Gastrocnemius medialis (tissue), 4 donors: ENCODE results near the gene FASLG. TPM values are rescaled to one million over a fixed set of nuclear protein-coding genes. Genes with fewer than 3 reads are reported as not detected.

ENCODE experiments used
- ATAC-seq, 2 donors: fragments of 150-250 bp; one replicate each; pipeline ENCODE4 v1.9.1; 2016
- DNase-seq, 2 donors: peaks; one replicate each; pipeline ENCODE4 v3.0.0-alpha.2; 2019
- H3K27ac ChIP-seq, 4 donors: fragments of 200-600 bp; sonication (generic); 1 replicate in 1 of 4; 2 replicates in 3 of 4; pipeline ENCODE4 v1.5.1; 2016 to 2018; ENCODE audit warnings: mild to moderate bottlenecking in 2 of 4, moderate library complexity in 1 of 4
- H3K27me3 ChIP-seq, 3 donors: fragments of 200-600 bp; sonication (generic) in 2 of 3; 1 replicate in 1 of 3; 2 replicates in 2 of 3; pipeline versions ENCODE4 v1.5.1 to v1.6.0; 2016 to 2019; ENCODE audit warnings: mild to moderate bottlenecking in 1 of 3, moderate library complexity in 1 of 3
- H3K36me3 ChIP-seq, 2 donors: fragments of 200-600 bp; sonication (generic) in 1 of 2; one replicate each; pipeline ENCODE4 v1.5.1; 2017 to 2018
- H3K4me1 ChIP-seq, 2 donors: fragments of 200-600 bp; sonication (generic) in 1 of 2; one replicate each; pipeline ENCODE4 v1.5.1; 2016 to 2017; ENCODE audit warnings: mild to moderate bottlenecking in 2 of 2
- H3K4me3 ChIP-seq, 4 donors: fragments of 200-600 bp; sonication (generic) in 3 of 4; 1 replicate in 1 of 4; 2 replicates in 3 of 4; pipeline ENCODE4 v1.5.1; 2016 to 2019; ENCODE audit warnings: mild to moderate bottlenecking in 2 of 4
- H3K9me3 ChIP-seq, 3 donors: fragments of 200-600 bp; sonication (generic) in 2 of 3; 1 replicate in 1 of 3; 2 replicates in 2 of 3; pipeline ENCODE4 v1.5.1; 2016 to 2019
- POLR2A ChIP-seq, 2 donors: fragments of 450-650 bp; IDR thresholded peaks; one replicate each; pipeline ENCODE4 v1.6.1; 2017; ENCODE audit warnings: antibody characterized with exemption in 2 of 2, mild to moderate bottlenecking in 2 of 2, moderate library complexity in 2 of 2
- in situ Hi-C, 4 donors: fragments of 200-750 bp; cut with MboI; loops; one replicate each; pipeline versions ENCODE4 v1.15.0 to v1.8.0; 2017; ENCODE audit warnings: low sequenced_read_pairs in 4 of 4
- intact Hi-C: fragments of 100-400 bp; cut with DNase I; formaldehyde crosslinking; loops from one replicate; pipeline ENCODE4 v1.15.1; 2023; ENCODE audit warnings: low total_unique reads
- total RNA-seq, 4 donors: library from RNA; depleted of rRNA; stranded (reverse); fragments of >200 nt; gene quantifications; one replicate each; pipeline versions ENCODE4 v1.1.0 to v1.2.3, GENCODE V29; 2016
- TF ChIP-seq, protein P1 (sequence below), 5 experiments: fragments of 450-650 bp in 3 of 5; fragments of 200-600 bp in 2 of 5; sonication (generic) in 2 of 5; IDR thresholded peaks in 4 of 5; conservative IDR thresholded peaks in 1 of 5; 1 replicate in 4 of 5; 2 replicates in 1 of 5; pipeline ENCODE4 v1.5.1; 2016 to 2019; ENCODE audit warnings: antibody characterized with exemption in 5 of 5, mild to moderate bottlenecking in 3 of 5, moderate library complexity in 3 of 5

The FASLG gene
- total RNA-seq, 4 donors from 2014 or later = not detected

DNA sequence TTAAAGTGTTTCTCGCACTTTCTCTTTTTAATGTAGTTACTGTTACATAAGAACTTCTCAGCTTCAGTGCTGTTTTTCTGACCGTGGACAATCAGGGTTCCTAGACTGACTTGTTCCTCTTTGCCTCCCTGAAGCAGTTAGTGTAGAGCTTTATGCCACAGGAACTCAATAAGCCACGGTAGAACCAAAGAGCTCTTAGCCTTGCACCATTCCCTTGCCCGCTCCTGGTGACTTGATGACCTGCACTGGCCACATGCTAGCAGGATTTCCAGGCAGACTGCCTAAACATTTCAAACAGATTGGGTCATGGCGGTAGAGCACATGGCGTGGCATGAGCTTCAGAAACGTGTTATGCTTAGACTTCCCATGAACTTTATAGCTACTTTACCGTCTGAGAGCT, 18.8 kb upstream of the FASLG start:
- intact Hi-C loops = no loop called here
- Histone ChIP-seq H3K4me1 (no peaks in the 10 kb centered on the region), H3K4me3 (no peak overlapping the region), H3K36me3 (no peaks in the 10 kb centered on the region), H3K27ac (no peak overlapping the region), H3K9me3 (no peaks in the 10 kb centered on the region), H3K27me3 (no peaks in the 10 kb centered on the region)
- no peak for ATAC-seq
- in situ Hi-C loops = no loop called here
- DNase-seq = no peak
- TF ChIP-seq, protein P1, sequence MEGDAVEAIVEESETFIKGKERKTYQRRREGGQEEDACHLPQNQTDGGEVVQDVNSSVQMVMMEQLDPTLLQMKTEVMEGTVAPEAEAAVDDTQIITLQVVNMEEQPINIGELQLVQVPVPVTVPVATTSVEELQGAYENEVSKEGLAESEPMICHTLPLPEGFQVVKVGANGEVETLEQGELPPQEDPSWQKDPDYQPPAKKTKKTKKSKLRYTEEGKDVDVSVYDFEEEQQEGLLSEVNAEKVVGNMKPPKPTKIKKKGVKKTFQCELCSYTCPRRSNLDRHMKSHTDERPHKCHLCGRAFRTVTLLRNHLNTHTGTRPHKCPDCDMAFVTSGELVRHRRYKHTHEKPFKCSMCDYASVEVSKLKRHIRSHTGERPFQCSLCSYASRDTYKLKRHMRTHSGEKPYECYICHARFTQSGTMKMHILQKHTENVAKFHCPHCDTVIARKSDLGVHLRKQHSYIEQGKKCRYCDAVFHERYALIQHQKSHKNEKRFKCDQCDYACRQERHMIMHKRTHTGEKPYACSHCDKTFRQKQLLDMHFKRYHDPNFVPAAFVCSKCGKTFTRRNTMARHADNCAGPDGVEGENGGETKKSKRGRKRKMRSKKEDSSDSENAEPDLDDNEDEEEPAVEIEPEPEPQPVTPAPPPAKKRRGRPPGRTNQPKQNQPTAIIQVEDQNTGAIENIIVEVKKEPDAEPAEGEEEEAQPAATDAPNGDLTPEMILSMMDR (IDR thresholded peaks at IDR 0.05 in 4 of 5, conservative IDR thresholded peaks at IDR 0.05 in 1 of 5) = no peak
- no peak for TF ChIP-seq POLR2A (IDR thresholded peaks at IDR 0.05)

DNA sequence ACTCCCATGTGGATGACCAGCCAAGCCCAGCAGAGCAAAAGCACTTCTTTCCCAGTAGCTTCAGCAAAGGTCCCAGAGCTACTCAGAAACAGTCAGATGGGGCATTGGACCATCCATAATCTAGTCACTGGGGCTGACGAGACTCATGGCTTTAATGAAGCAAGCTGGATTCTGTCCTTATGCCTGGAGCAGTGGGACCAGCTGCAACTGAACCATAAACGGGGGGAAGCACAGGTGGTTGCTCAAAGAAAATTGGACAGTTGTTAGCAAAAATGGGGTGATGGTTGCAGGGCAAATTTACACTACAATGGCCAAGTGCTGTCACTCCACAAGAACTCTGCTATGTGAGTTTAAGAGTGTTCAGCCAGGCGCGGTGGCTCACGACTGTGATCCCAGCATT, 17.4 kb upstream of the FASLG start:
- intact Hi-C loops = no loop called here
- Histone ChIP-seq H3K27me3 (no peaks in the 10 kb centered on the region), H3K4me1 (no peaks in the 10 kb centered on the region), H3K4me3 (no peak overlapping the region), H3K27ac (no peak overlapping the region), H3K9me3 (no peaks in the 10 kb centered on the region), H3K36me3 (no peaks in the 10 kb centered on the region)
- TF ChIP-seq, protein P1 (IDR thresholded peaks at IDR 0.05 in 4 of 5, conservative IDR thresholded peaks at IDR 0.05 in 1 of 5) = no peak
- TF ChIP-seq POLR2A (IDR thresholded peaks at IDR 0.05) = no peak
- in situ Hi-C loops = no loop called here
- ATAC-seq (no peak), DNase-seq (no peak)

DNA sequence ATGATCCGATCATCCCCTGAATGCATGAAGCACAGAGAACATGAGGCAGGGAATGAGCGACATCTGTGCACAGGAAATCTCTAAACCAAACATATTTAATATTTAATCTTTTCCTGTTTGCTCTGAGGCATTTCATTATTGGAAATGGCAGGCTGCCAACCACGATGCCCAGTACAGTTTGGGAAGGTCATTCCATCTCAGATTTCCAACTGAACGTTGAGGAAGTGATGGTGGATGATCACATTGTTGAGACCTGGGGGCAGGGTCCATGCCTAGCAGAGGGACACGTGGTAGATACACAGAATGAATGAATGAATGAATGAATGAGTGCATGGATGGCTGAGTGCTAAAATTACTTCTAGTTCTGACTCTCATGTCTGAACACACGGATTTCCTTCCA, 15.9 kb upstream of the FASLG start:
- intact Hi-C loops (no loop called here), in situ Hi-C loops (no loop called here)
- H3K36me3 ChIP-seq = no peaks in the 10 kb centered on the region
- H3K9me3 ChIP-seq = no peaks in the 10 kb centered on the region
- TF ChIP-seq, protein P1 (IDR thresholded peaks at IDR 0.05 in 4 of 5, conservative IDR thresholded peaks at IDR 0.05 in 1 of 5) = no peak
- TF ChIP-seq POLR2A (IDR thresholded peaks at IDR 0.05) = no peak
- no peaks in the 10 kb centered on the region for H3K27me3 ChIP-seq
- ATAC-seq (no peak), DNase-seq (no peak)
- no peak overlapping the region for H3K27ac ChIP-seq
- no peak overlapping the region for H3K4me3 ChIP-seq
- no peaks in the 10 kb centered on the region for H3K4me1 ChIP-seq

DNA sequence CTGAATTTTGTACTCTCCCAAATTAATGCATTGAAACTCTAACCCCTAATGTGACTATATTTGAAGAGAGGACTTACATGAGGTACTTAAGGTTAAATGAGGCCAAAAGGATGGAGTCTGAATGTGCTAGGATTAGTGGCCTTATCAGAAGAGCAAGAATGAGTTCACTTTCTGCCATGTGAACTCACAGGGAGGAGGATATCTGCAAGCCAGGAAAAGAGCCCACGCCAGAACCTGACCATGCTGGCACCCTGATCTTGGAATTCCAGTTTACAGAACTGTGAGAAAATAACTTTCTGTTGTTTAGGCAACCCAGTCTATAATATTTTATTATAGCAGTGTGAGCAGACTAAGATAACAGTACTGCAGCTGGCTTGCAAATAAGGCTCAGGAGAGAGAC, 12.2 kb upstream of the FASLG start:
- TF ChIP-seq, protein P1 (IDR thresholded peaks at IDR 0.05 in 4 of 5, conservative IDR thresholded peaks at IDR 0.05 in 1 of 5) = no peak
- TF ChIP-seq POLR2A (IDR thresholded peaks at IDR 0.05) = no peak
- DNase-seq (no peak), ATAC-seq (no peak)
- in situ Hi-C loops = no loop called here
- no peaks in the 10 kb centered on the region for H3K27me3 ChIP-seq
- H3K4me3 ChIP-seq = no peak overlapping the region
- H3K4me1 ChIP-seq = no peaks in the 10 kb centered on the region
- H3K36me3 ChIP-seq = no peaks in the 10 kb centered on the region
- intact Hi-C loops = no loop called here
- no peaks in the 10 kb centered on the region for H3K9me3 ChIP-seq
- H3K27ac ChIP-seq = no peak overlapping the region

DNA sequence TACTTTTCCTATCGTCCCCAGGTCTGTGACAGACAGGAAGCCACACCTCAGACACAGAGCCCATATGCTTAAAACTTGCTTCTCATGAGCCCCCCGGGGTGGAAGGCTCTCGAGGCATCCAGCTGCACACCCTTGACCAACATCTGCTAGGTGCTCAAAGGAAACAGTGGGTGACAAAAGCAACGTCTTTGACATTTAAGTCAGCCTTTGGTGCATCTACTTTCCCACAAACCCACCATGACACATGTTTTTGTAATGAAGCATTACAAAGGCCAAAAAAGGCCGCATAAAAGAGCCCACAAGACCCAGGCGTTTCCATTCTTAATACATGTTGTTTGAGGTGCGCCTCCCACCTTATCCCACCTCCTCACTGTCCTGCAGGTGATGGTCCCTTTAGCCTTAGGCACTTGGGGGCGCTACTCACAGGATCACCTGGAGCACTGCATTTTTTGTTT, 11.8 kb upstream of the FASLG start:
- Histone ChIP-seq H3K27ac (no peak overlapping the region), H3K4me1 (no peaks in the 10 kb centered on the region), H3K4me3 (no peak overlapping the region), H3K36me3 (no peaks in the 10 kb centered on the region), H3K27me3 (no peaks in the 10 kb centered on the region), H3K9me3 (no peaks in the 10 kb centered on the region)
- TF ChIP-seq, protein P1 (IDR thresholded peaks at IDR 0.05 in 4 of 5, conservative IDR thresholded peaks at IDR 0.05 in 1 of 5) = no peak
- TF ChIP-seq POLR2A (IDR thresholded peaks at IDR 0.05) = no peak
- DNase-seq (no peak), ATAC-seq (no peak)
- in situ Hi-C loops (no loop called here), intact Hi-C loops (no loop called here)
